Mucosa of rectum (tissue), 2 donors: ENCODE data around the gene C1QTNF1.
"Not testable (repeated sequence)": the region's sequence is repeated elsewhere in the genome, so short reads cannot be mapped to it uniquely, and the experiment has no call there.

Experiments
- H3K27ac ChIP-seq, 2 donors: one replicate each; pipeline ENCODE4 v1.7.0; 2013; ENCODE audit warnings: inconsistent platforms in 2 of 2, low read depth in 2 of 2, low read length in 2 of 2
- H3K27me3 ChIP-seq, 2 donors: one replicate each; pipeline ENCODE4 v1.7.0; 2013; ENCODE audit warnings: low read length in 2 of 2; ENCODE audit not compliant: control insufficient read depth in 2 of 2, insufficient read depth in 2 of 2
- H3K36me3 ChIP-seq, 2 donors: one replicate each; pipeline ENCODE4 v1.7.0; 2013; ENCODE audit warnings: low read length in 2 of 2; ENCODE audit not compliant: control insufficient read depth in 2 of 2, insufficient read depth in 2 of 2
- H3K4me1 ChIP-seq, 2 donors: one replicate each; pipeline ENCODE4 v1.7.0; 2013; ENCODE audit warnings: low read length in 2 of 2, mild to moderate bottlenecking in 1 of 2; ENCODE audit not compliant: control insufficient read depth in 2 of 2, insufficient read depth in 2 of 2
- H3K4me3 ChIP-seq, 2 donors: one replicate each; pipeline ENCODE4 v1.7.0; 2013; ENCODE audit warnings: low read length in 2 of 2
- H3K9ac ChIP-seq, 2 donors: one replicate each; pipeline ENCODE4 v1.7.0; 2013; ENCODE audit warnings: low read length in 2 of 2, low read depth in 1 of 2, mild to moderate bottlenecking in 1 of 2
- H3K9me3 ChIP-seq, 2 donors: one replicate each; pipeline ENCODE4 v1.7.0; 2013; ENCODE audit warnings: low read length in 2 of 2; ENCODE audit not compliant: control insufficient read depth in 2 of 2
- donor health status: healthy.
- donor health status: Normal muscosa, but diverticular disease.

The C1QTNF1 gene

DNA sequence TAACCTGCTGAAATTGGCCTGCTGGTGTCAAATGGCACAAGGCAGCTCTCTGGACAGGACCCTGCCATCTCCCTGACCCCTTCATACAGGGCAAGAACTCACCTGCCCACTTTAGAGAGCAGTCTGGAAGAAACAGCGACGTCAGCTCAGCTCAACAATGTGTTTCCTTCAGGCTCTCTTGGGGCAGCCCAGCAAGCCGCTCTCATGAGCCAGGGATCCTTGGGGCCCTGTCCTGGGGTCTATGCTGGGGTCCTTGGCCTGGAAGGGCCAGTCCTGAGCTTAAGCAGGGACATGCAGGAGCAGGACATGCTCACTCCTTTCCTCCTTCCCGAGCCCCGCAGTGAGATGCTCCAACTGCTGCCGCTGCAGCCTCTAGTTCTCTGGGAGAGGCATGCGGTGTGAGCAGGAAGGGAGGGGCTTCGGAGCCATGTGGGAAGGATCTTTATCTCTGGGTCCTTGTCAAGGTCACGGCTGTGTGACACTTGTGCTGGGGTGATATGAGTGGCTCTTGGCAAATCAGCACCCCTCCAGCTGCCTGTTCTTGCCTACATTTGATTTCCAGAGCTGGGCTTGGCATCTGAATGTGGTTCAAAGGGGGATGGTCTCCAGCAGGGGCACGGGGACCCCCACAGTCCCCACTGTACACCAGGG, 3.4 kb downstream of the C1QTNF1 start:
- peak overlapping the region; percentile 17 to 44 for H3K4me3 ChIP-seq
- no peaks in the 10 kb centered on the region for H3K36me3 ChIP-seq
- H3K9ac ChIP-seq: peak overlapping the region in 1 of 2 donors; percentile 60
- peak overlapping the region; percentile 72 to 75 for H3K27ac ChIP-seq
- no peaks in the 10 kb centered on the region for H3K9me3 ChIP-seq
- peaks cover 41 to 54% of the 10 kb centered on the region in 2 donors for H3K4me1 ChIP-seq
- peaks cover 0 to 2% of the 10 kb centered on the region in 2 donors for H3K27me3 ChIP-seq

GRCh38 chr17:79027925-79028491, 4.0 kb downstream of the C1QTNF1 start:
- peaks cover 41 to 49% of the 10 kb centered on the region in 2 donors for H3K4me1 ChIP-seq
- peak overlapping the region in 1 of 2 donors; percentile 60 for H3K9ac ChIP-seq
- H3K36me3 ChIP-seq: no peaks in the 10 kb centered on the region
- peak overlapping the region in 1 of 2 donors; percentile 6 for H3K4me3 ChIP-seq
- H3K27ac ChIP-seq: peak overlapping the region in 1 of 2 donors; percentile 72
- H3K9me3 ChIP-seq: no peaks in the 10 kb centered on the region
- H3K27me3 ChIP-seq: peaks cover 0 to 2% of the 10 kb centered on the region in 2 donors

GRCh38 chr17:79028496-79029326, 4.7 kb downstream of the C1QTNF1 start:
- H3K9me3 ChIP-seq: no peaks in the 10 kb centered on the region
- no peaks in the 10 kb centered on the region for H3K36me3 ChIP-seq
- peak overlapping the region in 1 of 2 donors; percentile 60 for H3K9ac ChIP-seq
- no peak overlapping the region for H3K27ac ChIP-seq
- H3K27me3 ChIP-seq: peaks cover 0 to 2% of the 10 kb centered on the region in 2 donors
- H3K4me1 ChIP-seq: peaks cover 42 to 49% of the 10 kb centered on the region in 2 donors
- H3K4me3 ChIP-seq: no peak overlapping the region

- peaks cover 43 to 49% of the 10 kb centered on the region in 2 donors for H3K4me1 ChIP-seq
- no peak overlapping the region for H3K27ac ChIP-seq
- no peak overlapping the region for H3K4me3 ChIP-seq
- H3K36me3 ChIP-seq: no peaks in the 10 kb centered on the region
- H3K27me3 ChIP-seq: peaks cover 0 to 2% of the 10 kb centered on the region in 2 donors
- H3K9ac ChIP-seq: no peak overlapping the region
- no peaks in the 10 kb centered on the region for H3K9me3 ChIP-seq
Observed at GRCh38 chr17:79029327-79030009, 5.5 kb downstream of the C1QTNF1 start.

GRCh38 chr17:79030636-79031035, 6.7 kb downstream of the C1QTNF1 start:
- not testable (repeated sequence) for H3K9me3 ChIP-seq, H3K9ac ChIP-seq, H3K4me3 ChIP-seq, H3K27ac ChIP-seq, H3K36me3 ChIP-seq, H3K27me3 ChIP-seq
- H3K4me1 ChIP-seq: peaks cover 34 to 39% of the 10 kb centered on the region in 2 donors

GRCh38 chr17:79031996-79032875, 8.3 kb downstream of the C1QTNF1 start:
- Histone ChIP-seq H3K27me3 (peaks cover 0 to 2% of the 10 kb centered on the region in 2 donors), H3K9me3 (no peaks in the 10 kb centered on the region), H3K4me3 (no peak overlapping the region), H3K4me1 (peaks cover 23 to 26% of the 10 kb centered on the region in 2 donors), H3K36me3 (no peaks in the 10 kb centered on the region), H3K27ac (no peak overlapping the region), H3K9ac (no peak overlapping the region)

DNA sequence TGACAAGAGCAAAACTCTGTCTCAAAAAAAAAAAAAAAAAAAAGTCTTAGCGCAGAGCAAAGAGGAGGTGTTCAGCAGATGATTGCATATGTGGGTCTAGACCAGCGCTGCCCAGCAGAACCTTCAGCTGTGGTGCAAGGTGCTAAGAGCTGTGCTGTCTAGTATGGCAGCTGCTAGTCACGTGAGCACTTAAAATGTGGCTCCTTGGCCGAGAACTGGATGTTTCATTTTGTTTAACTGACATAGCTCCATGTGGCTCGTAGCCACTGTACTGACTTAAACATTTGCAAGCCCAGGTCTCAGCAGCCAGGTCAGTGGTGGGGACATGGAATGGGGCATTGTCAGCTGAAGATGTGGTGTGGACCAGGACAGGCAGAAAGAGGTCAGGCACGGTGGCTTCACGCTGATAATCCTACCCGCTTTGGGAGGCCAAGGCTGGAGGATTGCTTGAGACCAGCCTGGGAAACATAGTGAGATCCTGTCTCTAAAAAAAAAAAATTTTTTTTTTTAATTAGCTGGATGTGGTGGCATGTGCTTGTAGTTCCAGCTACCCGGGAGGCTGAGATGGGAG, 9.2 kb downstream of the C1QTNF1 start:
- H3K9me3 ChIP-seq: no peaks in the 10 kb centered on the region
- peaks cover 14 to 17% of the 10 kb centered on the region in 2 donors for H3K4me1 ChIP-seq
- H3K27ac ChIP-seq: no peak overlapping the region
- no peak overlapping the region for H3K4me3 ChIP-seq
- peaks cover 0 to 2% of the 10 kb centered on the region in 2 donors for H3K27me3 ChIP-seq
- no peak overlapping the region for H3K9ac ChIP-seq
- H3K36me3 ChIP-seq: no peaks in the 10 kb centered on the region

DNA sequence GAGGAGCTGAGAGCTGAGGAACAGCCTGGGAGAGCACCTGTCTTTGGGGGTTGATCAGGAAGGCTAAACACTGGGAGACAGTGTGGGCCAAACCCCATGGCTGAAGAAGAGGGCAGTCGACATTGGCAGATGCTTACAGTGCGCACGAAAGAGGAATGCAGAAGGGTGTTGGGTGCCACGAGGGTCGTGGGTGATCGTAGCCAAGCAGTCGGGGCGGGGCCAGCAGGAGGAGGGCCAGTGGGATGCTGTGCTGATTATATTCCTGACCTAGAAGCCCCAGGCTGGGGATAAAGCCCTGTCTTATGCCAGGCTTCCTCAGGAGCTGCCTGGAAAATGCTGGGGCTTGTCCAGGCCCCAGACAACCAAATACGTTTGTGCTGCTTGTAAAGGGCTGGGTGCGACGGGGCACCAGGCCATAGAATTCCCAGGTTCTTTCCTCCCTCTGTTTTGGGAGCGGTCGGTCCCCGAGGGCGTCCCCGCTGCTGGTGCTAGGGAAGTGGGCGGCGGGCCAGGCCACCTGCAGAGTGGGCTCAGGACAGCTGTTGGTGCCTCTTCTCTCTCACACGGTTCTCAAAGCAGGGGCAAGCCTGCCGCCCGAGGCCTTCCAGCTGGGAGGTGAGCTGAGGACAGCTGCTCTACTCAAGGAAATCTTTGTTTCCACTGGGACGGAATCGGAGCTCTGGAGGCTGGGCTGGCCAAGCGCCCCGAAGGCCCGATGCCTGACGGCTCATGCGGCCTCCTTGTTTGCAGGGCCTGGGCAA, 10.0 kb downstream of the C1QTNF1 start:
- peak overlapping the region in 1 of 2 donors; percentile 45 for H3K9ac ChIP-seq
- no peaks in the 10 kb centered on the region for H3K9me3 ChIP-seq
- H3K27me3 ChIP-seq: peaks cover 0 to 2% of the 10 kb centered on the region in 2 donors
- H3K4me3 ChIP-seq: no peak overlapping the region
- H3K27ac ChIP-seq: peak overlapping the region; percentile 18 to 40
- peaks cover 10 to 14% of the 10 kb centered on the region in 2 donors for H3K4me1 ChIP-seq
- H3K36me3 ChIP-seq: no peaks in the 10 kb centered on the region
